CD14-positive monocyte (primary cell): Measurements from ENCODE around the gene LRRC61. TPM values are rescaled to one million over a fixed set of nuclear protein-coding genes. Genes with fewer than 3 reads are reported as not detected.

Experiments
- DNase-seq, 3 donors: peaks; one replicate each; pipeline ENCODE4 v3.0.0-alpha.2; 2011 to 2022
- H2AFZ ChIP-seq: 2 replicates; pipeline ENCODE4 v1.6.0; 2012; ENCODE audit warnings: mild to moderate bottlenecking, low read depth, low read length, inconsistent platforms; ENCODE audit not compliant: insufficient read depth, poor library complexity, severe bottlenecking
- H3K27ac ChIP-seq, 2 donors: 1 replicate in 1 of 2; 2 replicates in 1 of 2; pipeline ENCODE4 v1.5.1; 2012 to 2013; ENCODE audit warnings: low read length in 2 of 2, control low read depth in 1 of 2, inconsistent platforms in 1 of 2, low read depth in 1 of 2, mild to moderate bottlenecking in 1 of 2
- H3K27me3 ChIP-seq, 2 donors: one replicate each; pipeline versions ENCODE4 v1.6.0 to v1.6.1; 2011 to 2013; ENCODE audit warnings: low read length in 2 of 2; ENCODE audit not compliant: control insufficient read depth in 2 of 2, insufficient read depth in 2 of 2
- H3K36me3 ChIP-seq, 2 donors: replicated peaks in 1 of 2; 1 replicate in 1 of 2; 2 replicates in 1 of 2; pipeline versions ENCODE4 v1.5.1 to v1.6.1; 2012 to 2013; ENCODE audit warnings: low read length in 2 of 2, control low read depth in 1 of 2, inconsistent platforms in 1 of 2, mild to moderate bottlenecking in 1 of 2; ENCODE audit not compliant: insufficient read depth in 2 of 2, control insufficient read depth in 1 of 2
- H3K4me1 ChIP-seq, 2 donors: 1 replicate in 1 of 2; 2 replicates in 1 of 2; pipeline versions ENCODE4 v1.5.1 to v1.6.1; 2012 to 2013; ENCODE audit warnings: low read length in 2 of 2, control low read depth in 1 of 2, inconsistent platforms in 1 of 2, mild to moderate bottlenecking in 1 of 2, moderate library complexity in 1 of 2; ENCODE audit not compliant: insufficient read depth in 2 of 2, control insufficient read depth in 1 of 2
- H3K4me2 ChIP-seq: replicated peaks from 2 replicates; pipeline ENCODE3; 2012; ENCODE audit warnings: low read length, moderate library complexity, mild to moderate bottlenecking; ENCODE audit not compliant: poor library complexity, severe bottlenecking; ENCODE audit errors: extremely low read depth
- H3K4me3 ChIP-seq, 3 experiments: fragments of 200-600 bp in 1 of 3; sonication (generic) in 1 of 3; replicated peaks in 1 of 3; 1 replicate in 2 of 3; 2 replicates in 1 of 3; pipeline ENCODE4 v1.5.1; 2011 to 2013; ENCODE audit warnings: low read length in 3 of 3, mild to moderate bottlenecking in 3 of 3, control low read depth in 2 of 3, low read depth in 2 of 3, inconsistent platforms in 1 of 3, moderate library complexity in 1 of 3
- H3K79me2 ChIP-seq: 2 replicates; pipeline ENCODE4 v1.6.0; 2012; ENCODE audit warnings: mild to moderate bottlenecking, control low read depth, inconsistent platforms, low read length, moderate library complexity; ENCODE audit not compliant: insufficient read depth
- H3K9ac ChIP-seq: 2 replicates; pipeline ENCODE4 v1.6.0; 2017; ENCODE audit warnings: low read length, mild to moderate bottlenecking; ENCODE audit not compliant: insufficient read depth, poor library complexity, severe bottlenecking
- H3K9me3 ChIP-seq, 2 donors: replicated peaks in 1 of 2; 1 replicate in 1 of 2; 2 replicates in 1 of 2; pipeline versions ENCODE4 v1.5.1 to v1.6.1; 2012 to 2013; ENCODE audit warnings: low read length in 2 of 2, control low read depth in 1 of 2; ENCODE audit not compliant: control insufficient read depth in 1 of 2, insufficient read depth in 1 of 2
- H4K20me1 ChIP-seq: 2 replicates; pipeline ENCODE4 v1.6.0; 2012; ENCODE audit warnings: mild to moderate bottlenecking, low read length, control low read depth, moderate library complexity; ENCODE audit not compliant: insufficient read depth
- H3K27ac Mint-ChIP-seq, 7 donors: one replicate each; pipeline ENCODE4 v1.8.0; 2020; ENCODE audit warnings: mild to moderate bottlenecking in 7 of 7, mixed read lengths in 7 of 7, moderate library complexity in 6 of 7, inconsistent platforms in 2 of 7
- H3K27me3 Mint-ChIP-seq, 3 donors: one replicate each; pipeline ENCODE4 v1.8.0; 2021 to 2022; ENCODE audit warnings: low read depth in 3 of 3, mild to moderate bottlenecking in 3 of 3, mixed read lengths in 3 of 3, moderate library complexity in 3 of 3, inconsistent platforms in 1 of 3
- H3K36me3 Mint-ChIP-seq, 2 donors: one replicate each; pipeline ENCODE4 v1.8.0; 2020; ENCODE audit warnings: mixed read lengths in 2 of 2, inconsistent platforms in 1 of 2, mild to moderate bottlenecking in 1 of 2
- H3K4me1 Mint-ChIP-seq: one replicate; pipeline ENCODE4 v1.8.0; 2020; ENCODE audit warnings: mild to moderate bottlenecking, mixed read lengths
- H3K4me3 Mint-ChIP-seq, 2 donors: one replicate each; pipeline ENCODE4 v1.8.0; 2020; ENCODE audit warnings: mild to moderate bottlenecking in 2 of 2, mixed read lengths in 2 of 2, moderate library complexity in 1 of 2
- H3K9me3 Mint-ChIP-seq, 7 donors: one replicate each; pipeline ENCODE4 v1.8.0; 2020 to 2022; ENCODE audit warnings: mixed read lengths in 7 of 7, mild to moderate bottlenecking in 6 of 7, moderate library complexity in 6 of 7, inconsistent platforms in 2 of 7
- CTCF ChIP-seq: fragments of 200-600 bp; IDR thresholded peaks from one replicate; pipeline ENCODE4 v1.8.0; 2022; ENCODE audit warnings: antibody characterized with exemption, mild to moderate bottlenecking
- WGBS: methylation state at CpG from one replicate; pipeline ENCODE4 v1.1.5; 2013; ENCODE audit warnings: missing lambda C conversion rate; ENCODE audit not compliant: insufficient coverage; 5-methylcytosine and 5-hydroxymethylcytosine counted together
- intact Hi-C, 2 donors: fragments of 100-400 bp; cut with micrococcal nuclease; formaldehyde crosslinking; loops; one replicate each; pipeline versions ENCODE4 v1.15.0 to v1.15.1; 2023
- polyA plus RNA-seq, 3 donors: library from polyadenylated mRNA; depleted of rRNA in 1 of 3; unstranded in 2 of 3; stranded (reverse) in 1 of 3; fragments of 300-500 nt in 2 of 3; fragments of >200 nt in 1 of 3; fragmentation: Illumina TruSeq in 2 of 3; gene quantifications; 1 replicate in 2 of 3; 2 replicates in 1 of 3; pipeline ENCODE4 v1.2.3, GENCODE V29; 2012 to 2021

LRRC61 gene
- polyA plus RNA-seq, 3 donors: 1.4 to 8.6 (median 5.7) TPM

GRCh38 chr7:150367677-150368095, 44.5 kb downstream of the LRRC61 start:
- H3K36me3 ChIP-seq: peaks cover 14 to 24% of the 10 kb centered on the region in 2 donors
- peak overlapping the region; percentile 53 to 91 (median 58) for H3K4me3 ChIP-seq
- no peaks in the 10 kb centered on the region for H3K9me3 ChIP-seq
- Mint-ChIP-seq H3K9me3 (peaks cover 0 to 2% (median 0%) of the 10 kb centered on the region in 7 donors), H3K4me1 (peaks cover 64% of the 10 kb centered on the region), H3K4me3 (peak overlapping the region; percentile 71 to 73), H3K27me3 (peaks cover 0 to 1% (median 0%) of the 10 kb centered on the region in 3 donors), H3K36me3 (peaks cover 8 to 19% of the 10 kb centered on the region in 2 donors), H3K27ac (peak overlapping the region; percentile 83 to 92 (median 88))
- peaks cover 41% of the 10 kb centered on the region for H3K79me2 ChIP-seq
- peak overlapping the region; percentile 83 to 95 for H3K27ac ChIP-seq
- H3K27me3 ChIP-seq: no peaks in the 10 kb centered on the region
- H2AFZ ChIP-seq: peak overlapping the region; percentile 92
- peaks cover 64 to 76% of the 10 kb centered on the region in 2 donors for H3K4me1 ChIP-seq
- no peak for DNase-seq
- intact Hi-C loops: loop anchor here (5.0 to 10.0 kb wide), 2 partner anchors 417 to 525 kb away; no protein-coding TSS in a partner anchor
- peak overlapping the region; percentile 93 for H3K9ac ChIP-seq
- 0% methylated on average over 2 of the region's 8 CpGs for WGBS
- no peak for TF ChIP-seq CTCF
- peak overlapping the region; percentile 95 for H3K4me2 ChIP-seq
- peaks cover 36% of the 10 kb centered on the region for H4K20me1 ChIP-seq

GRCh38 chr7:150368096-150368883, 45.1 kb downstream of the LRRC61 start, which contains the start of gene REPIN1:
TSS of gene REPIN1 (plus strand) at chr7:150368822. CDS start at chr7:150369712, 890 bp downstream.
- H3K4me3 Mint-ChIP-seq: peak within 1 kb of the TSS; percentile 95 to 97
- DNase-seq: peak; percentile 66 to 85 (median 72)
- H3K9ac ChIP-seq: peak within 1 kb of the TSS; percentile 93
- H3K79me2 ChIP-seq: peaks cover 47% of the 10 kb centered on the region
- peak within 1 kb of the TSS; percentile 83 to 95 for H3K27ac ChIP-seq
- H3K27ac Mint-ChIP-seq: peak within 1 kb of the TSS; percentile 91 to 98 (median 95)
- H3K4me1 ChIP-seq: peaks cover 61 to 75% of the 10 kb centered on the region in 2 donors
- peak within 1 kb of the TSS; percentile 95 for H3K4me2 ChIP-seq
- under 1% methylated on average over 77 of the region's 85 CpGs for WGBS
- H3K4me3 ChIP-seq: peak within 1 kb of the TSS; percentile 58 to 91 (median 73)
- no peaks in the 10 kb centered on the region for H3K27me3 Mint-ChIP-seq
- peaks cover 20 to 30% of the 10 kb centered on the region in 2 donors for H3K36me3 ChIP-seq
- peaks cover 0 to 2% (median 0%) of the 10 kb centered on the region in 7 donors for H3K9me3 Mint-ChIP-seq
- H2AFZ ChIP-seq: peak within 1 kb of the TSS; percentile 92
- peaks cover 64% of the 10 kb centered on the region for H3K4me1 Mint-ChIP-seq
- no peaks in the 10 kb centered on the region for H3K27me3 ChIP-seq
- peaks cover 12 to 25% of the 10 kb centered on the region in 2 donors for H3K36me3 Mint-ChIP-seq
- no peak for TF ChIP-seq CTCF
- no peaks in the 10 kb centered on the region for H3K9me3 ChIP-seq
- peaks cover 42% of the 10 kb centered on the region for H4K20me1 ChIP-seq
- intact Hi-C loops: loop anchor here (5.0 to 10.0 kb wide), 2 partner anchors 417 to 526 kb away; no protein-coding TSS in a partner anchor
